H1 (cell line): ENCODE results near the gene METTL2A. TPM values are rescaled to one million over a fixed set of nuclear protein-coding genes. Genes with fewer than 3 reads are reported as not detected.

Source experiments
- ASH2L ChIP-seq: fragments of 200-600, 300-600 bp; sonication (generic); IDR thresholded peaks from one replicate; pipeline ENCODE4 v1.7.1; 2017; ENCODE audit warnings: low read length
- CREB1 ChIP-seq: IDR thresholded peaks from 2 replicates; pipeline ENCODE4 v1.6.1; 2012; ENCODE audit warnings: inconsistent platforms
- KDM4A ChIP-seq: IDR thresholded peaks from one replicate; pipeline ENCODE4 v1.7.1; 2012; ENCODE audit warnings: low read depth, mild to moderate bottlenecking, moderate library complexity, low read length, inconsistent platforms; ENCODE audit not compliant: severe bottlenecking
- KDM5A ChIP-seq: fragments of 200-600 bp; IDR thresholded peaks from 2 replicates; pipeline ENCODE4 v1.7.1; 2012; ENCODE audit warnings: mild to moderate bottlenecking, low read length, inconsistent platforms, mixed read lengths
- PHF8 ChIP-seq: fragments of 200-600 bp; sonication (generic); conservative IDR thresholded peaks from 2 replicates; pipeline ENCODE4 v1.7.1; 2012; ENCODE audit warnings: low read depth, mild to moderate bottlenecking, inconsistent platforms, low read length, moderate library complexity
- POLR2A ChIP-seq, 2 experiments: IDR thresholded peaks; 1 replicate in 1 of 2; 2 replicates in 1 of 2; pipeline ENCODE4 v1.6.1; 2011; ENCODE audit warnings: low read depth in 2 of 2, low read length in 2 of 2, mild to moderate bottlenecking in 2 of 2; ENCODE audit errors: control extremely low read depth in 1 of 2
- POLR2AphosphoS5 ChIP-seq: IDR thresholded peaks from 2 replicates; pipeline ENCODE4 v1.6.1; 2011; ENCODE audit warnings: low read depth, low read length
- RAD21 ChIP-seq, 2 experiments: IDR thresholded peaks in 1 of 2; conservative IDR thresholded peaks in 1 of 2; 2 replicates each; pipeline ENCODE4 v1.6.1; 2011; ENCODE audit warnings: low read depth in 2 of 2, low read length in 2 of 2, improper control_type of control experiment in 1 of 2, inconsistent platforms in 1 of 2, mild to moderate bottlenecking in 1 of 2, moderate library complexity in 1 of 2
- TAF1 ChIP-seq: IDR thresholded peaks from 2 replicates; pipeline ENCODE4 v1.6.1; 2011; ENCODE audit warnings: mild to moderate bottlenecking, low read depth, low read length
- YY1 ChIP-seq: IDR thresholded peaks from 2 replicates; pipeline ENCODE4 v1.6.1; 2011; ENCODE audit warnings: low read depth, mild to moderate bottlenecking, low read length
- polyA plus RNA-seq, 7 experiments: library from polyadenylated mRNA; depleted of rRNA in 3 of 7; stranded (reverse) in 5 of 7; unstranded in 2 of 7; fragments of >200 nt in 5 of 7; fragments of 200-250 nt in 2 of 7; gene quantifications; 1 replicate in 5 of 7; 2 replicates in 1 of 7; 4 replicates in 1 of 7; pipeline versions ENCODE4 v1.2.1 to v1.2.3, GENCODE V29; 2011 to 2013; ENCODE audit warnings: missing spikeins in 2 of 7, mixed read lengths in 2 of 7
- total RNA-seq: library from RNA; stranded (reverse); fragmentation: NEBNext Ultra II Directional; extraction: Animal tissue kit (Norgen Biotek cat#: 25700); gene quantifications from 2 replicates; pipeline ENCODE4 v1.2.1, GENCODE V29; 2021
- TF ChIP-seq, protein P1 (sequence below): IDR thresholded peaks from 2 replicates; pipeline ENCODE4 v1.6.1; 2012; ENCODE audit warnings: inconsistent platforms

Gene METTL2A
- total and polyA plus RNA-seq, 2 of the 8 experiments (the other 6 are each of a cell fraction or from before 2014, with no cell fraction given) = 16.2 to 40.5 TPM

DNA sequence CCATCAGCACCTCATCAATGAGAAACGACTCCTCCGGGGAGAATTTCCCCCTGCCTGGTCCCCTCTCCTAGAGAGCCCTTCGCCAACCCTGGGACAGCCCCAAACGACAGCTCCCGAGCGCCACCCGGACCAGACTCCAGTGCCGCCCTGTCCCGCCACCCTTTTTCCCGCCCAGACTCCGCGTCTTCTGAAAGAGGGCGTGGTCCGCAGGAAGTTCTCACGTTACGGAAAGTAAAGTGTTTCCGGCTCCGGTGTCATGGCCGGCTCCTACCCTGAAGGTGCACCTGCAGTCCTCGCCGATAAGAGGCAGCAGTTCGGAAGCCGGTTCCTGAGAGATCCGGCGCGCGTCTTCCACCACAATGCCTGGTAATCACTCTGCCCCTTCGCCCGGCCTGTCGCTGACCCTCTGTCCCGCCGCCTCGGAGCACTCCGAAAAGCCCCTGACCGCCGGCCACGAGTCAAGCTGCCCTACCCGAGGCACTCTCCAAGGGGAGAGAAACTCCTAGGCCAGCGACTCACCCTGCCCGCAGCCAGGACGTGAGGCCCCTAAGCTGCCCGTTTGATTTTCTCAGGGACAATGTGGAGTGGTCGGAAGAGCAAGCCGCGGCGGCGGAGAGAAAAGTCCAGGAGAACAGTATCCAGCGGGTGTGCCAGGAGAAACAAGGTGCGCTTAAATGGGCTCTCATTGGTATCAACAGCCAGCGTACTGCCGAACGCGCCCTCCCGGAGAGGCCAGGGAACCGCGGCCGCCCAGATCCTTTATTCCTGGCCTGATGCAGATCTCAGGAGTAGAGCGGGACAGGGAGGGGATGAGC lies at the start of gene METTL2A (continued):
- TF ChIP-seq, protein P1, sequence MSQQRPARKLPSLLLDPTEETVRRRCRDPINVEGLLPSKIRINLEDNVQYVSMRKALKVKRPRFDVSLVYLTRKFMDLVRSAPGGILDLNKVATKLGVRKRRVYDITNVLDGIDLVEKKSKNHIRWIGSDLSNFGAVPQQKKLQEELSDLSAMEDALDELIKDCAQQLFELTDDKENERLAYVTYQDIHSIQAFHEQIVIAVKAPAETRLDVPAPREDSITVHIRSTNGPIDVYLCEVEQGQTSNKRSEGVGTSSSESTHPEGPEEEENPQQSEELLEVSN = peak; percentile 98
- TF ChIP-seq CREB1 (peak; percentile 45), YY1 (peak; percentile 98), POLR2A (IDR thresholded peaks at IDR 0.05; ENCODE audit: control extremely low read depth in 1 of 2, low read depth in 2 of 2, low read length in 2 of 2) (peak; percentile 70 to 71), ASH2L (peak; percentile 67), PHF8 (peak; percentile 74), POLR2AphosphoS5 (peak; percentile 82), TAF1 (peak; percentile 88), KDM4A (peak; percentile 75), KDM5A (peak; percentile 72), RAD21 (IDR thresholded peaks at IDR 0.05 in 1 of 2, conservative IDR thresholded peaks at IDR 0.05 in 1 of 2; ENCODE audit: low read depth in 2 of 2, low read length in 2 of 2) (peak; percentile 12; a peak in 1 of 4 replicates)
- TF ChIP-seq, all 59 proteins: peak for 16; not testable (repeated sequence) for 43
